Esophagus muscularis mucosa (tissue), 4 donors: ENCODE results near the gene MFN2. TPM values are rescaled to one million over a fixed set of nuclear protein-coding genes. Genes with fewer than 3 reads are reported as not detected.

ENCODE experiments used
- DNase-seq: peaks from one replicate; pipeline ENCODE4 v3.0.0-alpha.2; 2017; ENCODE audit errors: extremely low spot score
- H3K27ac ChIP-seq, 4 donors: fragments of 200-600 bp; sonication (generic); replicated peaks in 1 of 4; 1 replicate in 3 of 4; 2 replicates in 1 of 4; pipeline ENCODE4 v1.5.1; 2016 to 2019; ENCODE audit warnings: mild to moderate bottlenecking in 1 of 4
- H3K27me3 ChIP-seq, 4 donors: fragments of 200-600 bp; sonication (generic); one replicate each; pipeline versions ENCODE4 v1.5.1 to v1.6.0; 2016 to 2019
- H3K36me3 ChIP-seq, 4 donors: fragments of 200-600 bp; sonication (generic); one replicate each; pipeline ENCODE4 v1.5.1; 2016 to 2019
- H3K4me1 ChIP-seq, 4 donors: fragments of 200-600 bp; sonication (generic); one replicate each; pipeline ENCODE4 v1.5.1; 2016 to 2019
- H3K4me3 ChIP-seq, 4 donors: fragments of 200-600 bp; sonication (generic); 1 replicate in 2 of 4; 2 replicates in 2 of 4; pipeline ENCODE4 v1.5.1; 2016 to 2019; ENCODE audit warnings: mild to moderate bottlenecking in 4 of 4, moderate library complexity in 1 of 4
- H3K9me3 ChIP-seq, 4 donors: fragments of 200-600 bp; sonication (generic); 1 replicate in 3 of 4; 2 replicates in 1 of 4; pipeline ENCODE4 v1.5.1; 2016 to 2019
- CTCF ChIP-seq, 3 experiments: fragments of 200-600 bp in 2 of 3; fragments of 450-650 bp in 1 of 3; sonication (generic) in 2 of 3; IDR thresholded peaks; one replicate each; pipeline ENCODE4 v1.5.1; 2017 to 2019; ENCODE audit warnings: antibody characterized with exemption in 3 of 3, mild to moderate bottlenecking in 2 of 3, moderate library complexity in 1 of 3
- EP300 ChIP-seq: sonication (generic); formaldehyde crosslinking; IDR thresholded peaks from one replicate; pipeline ENCODE4 v1.6.1; 2017; ENCODE audit warnings: antibody characterized with exemption
- POLR2A ChIP-seq: fragments of 450-650 bp; IDR thresholded peaks from one replicate; pipeline ENCODE4 v1.6.1; 2017; ENCODE audit warnings: antibody characterized with exemption, moderate library complexity, mild to moderate bottlenecking, low read depth
- POLR2AphosphoS5 ChIP-seq, 2 donors: sonication (generic); formaldehyde crosslinking; IDR thresholded peaks; one replicate each; pipeline ENCODE4 v1.6.1; 2017; ENCODE audit warnings: antibody characterized with exemption in 2 of 2
- WGBS: methylation state at CpG from one replicate; pipeline ENCODE4 v1.1.5; 2018; 5-methylcytosine and 5-hydroxymethylcytosine counted together
- intact Hi-C: fragments of 100-400 bp; cut with DNase I; formaldehyde crosslinking; loops from one replicate; pipeline ENCODE4 v1.15.1; 2023
- total RNA-seq, 4 donors: library from RNA; depleted of rRNA; stranded (reverse); fragments of >200 nt; gene quantifications; one replicate each; pipeline versions ENCODE4 v1.1.0 to v1.2.1, GENCODE V29; 2016

Gene MFN2
- total RNA-seq, 4 donors from 2014 or later, result 166 to 242 (median 191) TPM

GRCh38 chr1:11999236-11999635, 19.0 kb downstream of the MFN2 start:
- intact Hi-C loops, result no loop called here
- no peak overlapping the region for H3K4me3 ChIP-seq
- TF ChIP-seq POLR2AphosphoS5 (IDR thresholded peaks at IDR 0.05), result no peak
- no peak for TF ChIP-seq POLR2A
- TF ChIP-seq EP300, result no peak
- TF ChIP-seq CTCF (IDR thresholded peaks at IDR 0.05), result no peak
- H3K4me1 ChIP-seq, result no peaks in the 10 kb centered on the region
- 73% methylated on average over 3 of the region's 3 CpGs for WGBS
- DNase-seq, result no peak
- H3K27ac ChIP-seq, result no peak overlapping the region
- peaks cover 95 to 100% (median 100%) of the 10 kb centered on the region in 4 donors for H3K36me3 ChIP-seq
- no peaks in the 10 kb centered on the region for H3K27me3 ChIP-seq
- H3K9me3 ChIP-seq, result no peaks in the 10 kb centered on the region

- DNase-seq, result no peak
- intact Hi-C loops, result no loop called here
- no peaks in the 10 kb centered on the region for H3K9me3 ChIP-seq
- no peaks in the 10 kb centered on the region for H3K27me3 ChIP-seq
- peaks cover 97 to 100% (median 100%) of the 10 kb centered on the region in 4 donors for H3K36me3 ChIP-seq
- peak overlapping the region; percentile 2 to 52 (median 24) for H3K27ac ChIP-seq
- no peak overlapping the region for H3K4me3 ChIP-seq
- 76% methylated on average over 14 of the region's 14 CpGs for WGBS
- no peak for TF ChIP-seq POLR2A
- peak; percentile 34 to 54 (median 40) for TF ChIP-seq CTCF (IDR thresholded peaks at IDR 0.05)
- H3K4me1 ChIP-seq, result peaks cover 0 to 2% (median 0%) of the 10 kb centered on the region in 4 donors
These were observed 21.1 kb downstream of the MFN2 start for GRCh38 chr1:12001249-12001917.

GRCh38 chr1:12001996-12002493, 21.8 kb downstream of the MFN2 start:
- no peak overlapping the region for H3K4me3 ChIP-seq
- H3K9me3 ChIP-seq, result no peaks in the 10 kb centered on the region
- DNase-seq, result no peak
- intact Hi-C loops, result no loop called here
- H3K4me1 ChIP-seq, result peaks cover 0 to 4% (median 0%) of the 10 kb centered on the region in 4 donors
- no peak for TF ChIP-seq POLR2A
- no peak for TF ChIP-seq EP300
- no peak for TF ChIP-seq CTCF (IDR thresholded peaks at IDR 0.05)
- TF ChIP-seq POLR2AphosphoS5 (IDR thresholded peaks at IDR 0.05), result no peak
- 87% methylated on average over 10 of the region's 10 CpGs for WGBS
- H3K27ac ChIP-seq, result peak overlapping the region; percentile 2 to 52 (median 24)
- H3K27me3 ChIP-seq, result no peaks in the 10 kb centered on the region
- peaks cover 97 to 100% (median 100%) of the 10 kb centered on the region in 4 donors for H3K36me3 ChIP-seq

GRCh38 chr1:12003762-12004161, 23.5 kb downstream of the MFN2 start:
- peaks cover 88 to 100% (median 97%) of the 10 kb centered on the region in 4 donors for H3K36me3 ChIP-seq
- intact Hi-C loops, result no loop called here
- no peak overlapping the region for H3K27ac ChIP-seq
- no peak for DNase-seq
- peaks cover 0 to 4% (median 0%) of the 10 kb centered on the region in 4 donors for H3K4me1 ChIP-seq
- WGBS, result 94% methylated on average over 12 of the region's 12 CpGs
- no peaks in the 10 kb centered on the region for H3K27me3 ChIP-seq
- H3K9me3 ChIP-seq, result no peaks in the 10 kb centered on the region
- H3K4me3 ChIP-seq, result no peak overlapping the region
- TF ChIP-seq POLR2A (no peak), POLR2AphosphoS5 (IDR thresholded peaks at IDR 0.05) (no peak), EP300 (no peak), CTCF (IDR thresholded peaks at IDR 0.05) (no peak)
